Neuronal stem cell (in vitro differentiated cells): Measurements from ENCODE around the gene CAMTA1.

Experiments used
- DNase-seq: peaks from one replicate; pipeline ENCODE4 v3.0.0-alpha.2; 2013; ENCODE audit warnings: low spot score
- H2AFZ ChIP-seq: one replicate; pipeline ENCODE4 v1.6.1; 2013; ENCODE audit warnings: mild to moderate bottlenecking, low read length, inconsistent platforms
- H2AK5ac ChIP-seq: 2 replicates; pipeline ENCODE4 v1.6.1; 2013; ENCODE audit warnings: low read depth, mild to moderate bottlenecking, inconsistent platforms, low read length, moderate library complexity, mixed read lengths
- H2BK120ac ChIP-seq: 2 replicates; pipeline ENCODE4 v1.6.1; 2013; ENCODE audit warnings: low read depth, mild to moderate bottlenecking, inconsistent platforms, low read length, moderate library complexity, mixed read lengths
- H2BK12ac ChIP-seq: one replicate; pipeline ENCODE4 v1.6.1; 2013; ENCODE audit warnings: low read length, inconsistent platforms
- H2BK15ac ChIP-seq: 2 replicates; pipeline ENCODE4 v1.6.1; 2013; ENCODE audit warnings: mild to moderate bottlenecking, low read length, inconsistent platforms, mixed read lengths
- H2BK5ac ChIP-seq: one replicate; pipeline ENCODE4 v1.6.1; 2013; ENCODE audit warnings: inconsistent platforms, mild to moderate bottlenecking, low read length, moderate library complexity
- H3K14ac ChIP-seq: one replicate; pipeline ENCODE4 v1.6.1; 2013; ENCODE audit warnings: low read length, inconsistent platforms
- H3K18ac ChIP-seq: 2 replicates; pipeline ENCODE4 v1.6.1; 2013; ENCODE audit warnings: low read length, inconsistent platforms
- H3K23ac ChIP-seq: 2 replicates; pipeline ENCODE4 v1.6.1; 2013; ENCODE audit warnings: low read depth, mild to moderate bottlenecking, mixed read lengths, low read length, inconsistent platforms; ENCODE audit not compliant: poor library complexity
- H3K27ac ChIP-seq: replicated peaks from 3 replicates; pipeline ENCODE4 v1.5.1; 2013; ENCODE audit warnings: low read length, inconsistent platforms
- H3K27me3 ChIP-seq, 3 experiments: 2 replicates each; pipeline ENCODE4 v1.6.1; 2013; ENCODE audit warnings: low read length in 3 of 3, mild to moderate bottlenecking in 2 of 3, inconsistent platforms in 1 of 3, low read depth in 1 of 3, mixed read lengths in 1 of 3, moderate library complexity in 1 of 3; ENCODE audit not compliant: control insufficient read depth in 3 of 3, insufficient read depth in 3 of 3
- H3K36me3 ChIP-seq, 2 donors: replicated peaks in 1 of 2; 2 replicates each; pipeline ENCODE4 v1.6.1; 2013; ENCODE audit warnings: low read length in 2 of 2; ENCODE audit not compliant: control insufficient read depth in 2 of 2, insufficient read depth in 2 of 2
- H3K4ac ChIP-seq: 2 replicates; pipeline ENCODE4 v1.6.1; 2013; ENCODE audit warnings: inconsistent platforms, mild to moderate bottlenecking, low read length, moderate library complexity
- H3K4me1 ChIP-seq, 2 donors: 1 replicate in 1 of 2; 2 replicates in 1 of 2; pipeline ENCODE4 v1.6.1; 2013; ENCODE audit warnings: low read length in 2 of 2, low read depth in 1 of 2; ENCODE audit not compliant: control insufficient read depth in 2 of 2, insufficient read depth in 1 of 2
- H3K4me2 ChIP-seq: one replicate; pipeline ENCODE4 v1.6.1; 2013; ENCODE audit warnings: mild to moderate bottlenecking, low read length, inconsistent platforms; ENCODE audit not compliant: insufficient read depth, poor library complexity, severe bottlenecking
- H3K4me3 ChIP-seq, 2 donors: 2 replicates each; pipeline ENCODE4 v1.5.1; 2013; ENCODE audit warnings: low read length in 2 of 2, mild to moderate bottlenecking in 2 of 2, inconsistent platforms in 1 of 2, moderate library complexity in 1 of 2
- H3K79me1 ChIP-seq: one replicate; pipeline ENCODE4 v1.6.1; 2013; ENCODE audit warnings: low read depth, mild to moderate bottlenecking, inconsistent platforms, low read length, moderate library complexity
- H3K9ac ChIP-seq: one replicate; pipeline ENCODE4 v1.6.1; 2013; ENCODE audit warnings: mild to moderate bottlenecking, low read depth, low read length, inconsistent platforms; ENCODE audit not compliant: poor library complexity
- H3K9me3 ChIP-seq, 2 donors: replicated peaks in 1 of 2; 2 replicates each; pipeline versions ENCODE3 to v1.6.1; 2013; ENCODE audit warnings: low read length in 2 of 2, mild to moderate bottlenecking in 2 of 2, inconsistent platforms in 1 of 2, low read depth in 1 of 2, mixed read lengths in 1 of 2, moderate library complexity in 1 of 2; ENCODE audit not compliant: control insufficient read depth in 2 of 2, insufficient read depth in 1 of 2
- H4K8ac ChIP-seq: one replicate; pipeline ENCODE4 v1.6.1; 2013; ENCODE audit warnings: low read depth, mild to moderate bottlenecking, inconsistent platforms, low read length, moderate library complexity
- H4K91ac ChIP-seq: one replicate; pipeline ENCODE4 v1.6.1; 2013; ENCODE audit warnings: low read length, low read depth, mild to moderate bottlenecking, inconsistent platforms; ENCODE audit not compliant: poor library complexity
- WGBS, 2 donors: extraction: QIAGEN DNeasy Blood & Tissue Kit; methylation state at CpG; one replicate each; pipeline ENCODE4 v1.1.7; 2013; ENCODE audit warnings: missing lambda C conversion rate in 2 of 2, mixed read lengths in 1 of 2; ENCODE audit not compliant: insufficient read length in 2 of 2, insufficient replicate concordance in 1 of 2; ENCODE audit errors: extremely low coverage in 2 of 2; 5-methylcytosine and 5-hydroxymethylcytosine counted together

The CAMTA1 gene

DNA sequence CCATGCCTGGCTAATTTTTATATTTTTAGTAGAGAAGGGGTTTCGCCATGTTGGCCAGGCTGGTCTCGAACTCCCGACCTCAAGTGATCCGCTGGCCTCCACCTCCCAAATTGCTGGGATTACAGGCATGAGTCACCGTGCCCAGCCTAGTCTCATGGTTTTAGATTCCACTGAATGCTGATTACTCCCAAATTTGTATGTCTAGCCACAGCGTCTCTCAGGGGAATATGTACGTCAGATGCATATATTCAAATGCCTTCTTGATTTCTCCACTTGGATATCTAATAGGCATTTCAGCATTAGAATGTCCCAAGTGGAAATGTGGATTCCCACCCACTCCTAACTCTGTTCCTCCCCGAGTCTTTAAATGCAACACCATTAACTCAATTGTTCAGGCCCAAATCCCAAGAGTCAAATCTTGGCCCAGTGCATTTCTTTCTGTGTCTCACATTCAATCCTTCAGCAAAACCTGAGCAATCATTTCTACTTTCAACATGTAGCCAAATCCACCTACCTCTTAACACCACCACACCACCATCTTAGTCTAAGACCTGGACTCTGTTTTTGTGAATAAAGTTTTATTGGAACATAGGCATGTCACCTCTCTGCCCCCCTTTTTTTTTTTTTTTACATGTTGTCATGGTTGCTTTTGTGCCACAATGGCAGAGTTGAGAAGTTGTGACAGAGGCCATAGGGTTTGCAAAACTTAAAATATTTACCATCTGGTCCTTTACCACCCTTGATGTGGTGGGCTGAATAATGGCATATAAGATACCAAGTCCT lies 9.8 kb upstream of the CAMTA1 start:
- H2BK120ac ChIP-seq = no peak overlapping the region
- H3K14ac ChIP-seq = no peak overlapping the region
- H3K79me1 ChIP-seq = no peaks in the 10 kb centered on the region
- H2BK5ac ChIP-seq = no peak overlapping the region
- H3K4me1 ChIP-seq = peaks cover 9 to 12% of the 10 kb centered on the region in 2 donors
- H3K23ac ChIP-seq = no peak overlapping the region
- no peak overlapping the region for H2AFZ ChIP-seq
- H4K91ac ChIP-seq = no peak overlapping the region
- H3K27me3 ChIP-seq = peaks cover 0 to 17% (median 0%) of the 10 kb centered on the region in 3 experiments
- H3K9ac ChIP-seq = no peak overlapping the region
- H3K9me3 ChIP-seq = peaks cover 4 to 5% of the 10 kb centered on the region in 2 donors
- no peak overlapping the region for H3K27ac ChIP-seq
- no peak for DNase-seq
- H2BK15ac ChIP-seq = no peak overlapping the region
- no peak overlapping the region for H3K4me2 ChIP-seq
- H2BK12ac ChIP-seq = no peak overlapping the region
- H3K4ac ChIP-seq = no peak overlapping the region
- no peak overlapping the region for H2AK5ac ChIP-seq
- H3K36me3 ChIP-seq = no peaks in the 10 kb centered on the region
- no CpG with 5 or more reads among the region's 8 CpGs for WGBS, 2 donors
- H4K8ac ChIP-seq = no peak overlapping the region
- no peak overlapping the region for H3K18ac ChIP-seq
- no peak overlapping the region for H3K4me3 ChIP-seq

DNA sequence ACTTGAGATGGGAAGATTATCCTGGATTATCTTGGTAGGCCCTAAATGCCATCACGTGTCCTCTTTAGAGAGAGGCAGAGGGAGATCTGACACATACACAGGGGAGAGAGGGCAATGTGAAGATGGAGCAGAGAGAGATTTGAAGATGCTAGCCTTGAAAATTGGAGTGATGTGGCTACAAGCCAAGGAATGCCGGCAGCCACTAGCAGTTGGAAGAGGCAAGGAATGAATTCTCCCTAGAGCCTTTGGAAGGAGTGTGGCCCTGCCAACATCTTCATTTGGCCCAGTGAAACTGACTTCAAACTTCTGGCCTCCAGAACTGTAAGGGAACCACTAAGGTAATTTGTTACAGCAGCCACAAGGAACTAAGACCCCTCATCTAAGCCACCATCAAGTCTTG lies 8.9 kb upstream of the CAMTA1 start:
- Histone ChIP-seq H3K4me3 (no peak overlapping the region), H3K4me1 (peaks cover 5 to 9% of the 10 kb centered on the region in 2 donors), H3K18ac (no peak overlapping the region), H3K27ac (no peak overlapping the region), H3K4ac (no peak overlapping the region), H2BK15ac (no peak overlapping the region), H4K91ac (no peak overlapping the region), H3K14ac (no peak overlapping the region), H3K27me3 (peaks cover 0 to 8% (median 0%) of the 10 kb centered on the region in 3 experiments), H3K9me3 (peaks cover 4 to 5% of the 10 kb centered on the region in 2 donors), H3K23ac (no peak overlapping the region), H2BK120ac (no peak overlapping the region), H2AK5ac (no peak overlapping the region), H3K4me2 (no peak overlapping the region), H2AFZ (no peak overlapping the region), H4K8ac (no peak overlapping the region), H3K36me3 (no peaks in the 10 kb centered on the region), H2BK12ac (no peak overlapping the region), H2BK5ac (no peak overlapping the region), H3K79me1 (no peaks in the 10 kb centered on the region), H3K9ac (no peak overlapping the region)
- no peak for DNase-seq
- WGBS, 2 donors = no CpG with 5 or more reads among the region's 2 CpGs

DNA sequence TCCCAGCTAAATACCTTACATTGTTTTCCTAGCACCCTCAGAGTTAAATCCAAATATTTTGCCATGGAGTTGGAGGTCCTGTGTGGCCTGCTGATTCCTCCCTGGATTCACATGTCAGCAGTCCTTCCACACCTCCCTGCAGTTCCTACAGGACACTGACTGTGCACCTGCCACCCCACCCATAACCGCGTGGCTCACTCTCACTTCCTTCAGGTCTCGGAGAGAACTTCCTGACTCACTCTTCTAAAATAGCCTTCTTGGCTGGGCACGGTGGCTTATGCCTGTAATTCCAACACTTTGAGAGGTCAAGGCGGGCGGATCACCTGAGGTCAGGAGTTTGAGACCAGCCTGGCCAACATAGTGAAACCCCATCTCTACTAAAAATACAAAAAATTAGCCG lies 8.4 kb upstream of the CAMTA1 start:
- no peak overlapping the region for H3K9ac ChIP-seq
- no peak overlapping the region for H2BK15ac ChIP-seq
- no peak overlapping the region for H3K4ac ChIP-seq
- no peaks in the 10 kb centered on the region for H3K36me3 ChIP-seq
- WGBS, 2 donors = no CpG with 5 or more reads among the region's 7 CpGs
- H2BK120ac ChIP-seq = no peak overlapping the region
- H3K18ac ChIP-seq = no peak overlapping the region
- H3K79me1 ChIP-seq = no peaks in the 10 kb centered on the region
- H3K27ac ChIP-seq = no peak overlapping the region
- H3K4me3 ChIP-seq = peak overlapping the region in 1 of 2 donors; percentile 56
- H3K4me2 ChIP-seq = no peak overlapping the region
- H4K8ac ChIP-seq = no peak overlapping the region
- peaks cover 0 to 3% (median 0%) of the 10 kb centered on the region in 3 experiments for H3K27me3 ChIP-seq
- H3K4me1 ChIP-seq = peaks cover 3 to 5% of the 10 kb centered on the region in 2 donors
- no peak overlapping the region for H4K91ac ChIP-seq
- no peak overlapping the region for H2AFZ ChIP-seq
- peaks cover 4 to 5% of the 10 kb centered on the region in 2 donors for H3K9me3 ChIP-seq
- DNase-seq = no peak
- no peak overlapping the region for H3K23ac ChIP-seq
- no peak overlapping the region for H2BK5ac ChIP-seq
- H2AK5ac ChIP-seq = no peak overlapping the region
- H3K14ac ChIP-seq = no peak overlapping the region
- H2BK12ac ChIP-seq = no peak overlapping the region

DNA sequence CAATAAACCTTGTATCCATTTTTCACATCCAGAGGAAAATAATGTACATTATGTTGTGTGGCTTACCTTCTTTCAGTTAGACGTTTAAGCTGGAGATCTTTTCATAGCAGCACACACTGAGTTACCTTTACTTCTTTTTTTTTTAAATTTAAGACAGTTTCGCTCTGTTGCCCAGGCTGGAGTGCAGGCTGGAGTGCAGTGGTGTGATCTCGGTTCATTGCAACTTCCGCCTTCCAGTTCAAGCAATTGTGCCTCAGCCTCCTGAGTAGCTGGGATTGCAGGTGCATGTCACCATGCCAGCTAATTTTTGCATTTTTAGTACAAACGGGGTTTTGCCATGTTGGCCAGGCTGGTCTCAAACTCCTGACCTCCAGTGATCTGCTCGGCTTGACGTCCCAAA lies 7.4 kb upstream of the CAMTA1 start:
- H3K9ac ChIP-seq = no peak overlapping the region
- no peak overlapping the region for H3K27ac ChIP-seq
- H2BK5ac ChIP-seq = no peak overlapping the region
- no peak overlapping the region for H2AK5ac ChIP-seq
- H4K8ac ChIP-seq = no peak overlapping the region
- no peak for DNase-seq
- no peaks in the 10 kb centered on the region for H3K4me1 ChIP-seq
- no peak overlapping the region for H4K91ac ChIP-seq
- no CpG with 5 or more reads among the region's 7 CpGs for WGBS, 2 donors
- H3K4me3 ChIP-seq = no peak overlapping the region
- H2BK12ac ChIP-seq = no peak overlapping the region
- H3K18ac ChIP-seq = no peak overlapping the region
- no peak overlapping the region for H2BK120ac ChIP-seq
- peaks cover 4 to 5% of the 10 kb centered on the region in 2 donors for H3K9me3 ChIP-seq
- H2AFZ ChIP-seq = no peak overlapping the region
- no peak overlapping the region for H2BK15ac ChIP-seq
- no peak overlapping the region for H3K14ac ChIP-seq
- H3K36me3 ChIP-seq = no peaks in the 10 kb centered on the region
- H3K4me2 ChIP-seq = no peak overlapping the region
- no peak overlapping the region for H3K23ac ChIP-seq
- H3K79me1 ChIP-seq = no peaks in the 10 kb centered on the region
- H3K4ac ChIP-seq = no peak overlapping the region
- H3K27me3 ChIP-seq = no peaks in the 10 kb centered on the region
